AG08396 (cell line): Measurements from ENCODE around the gene S1PR2.
A peak's percentile ranks its signal among the peaks of the same experiment; 100 is the strongest.
"Not testable (repeated sequence)": the region's sequence is repeated elsewhere in the genome, so short reads cannot be mapped to it uniquely, and the experiment has no call there.

Source experiments
- DNase-seq: peaks from one replicate; pipeline ENCODE4 v3.0.0; 2012; ENCODE audit warnings: low spot score, mixed read lengths

Gene S1PR2

DNA sequence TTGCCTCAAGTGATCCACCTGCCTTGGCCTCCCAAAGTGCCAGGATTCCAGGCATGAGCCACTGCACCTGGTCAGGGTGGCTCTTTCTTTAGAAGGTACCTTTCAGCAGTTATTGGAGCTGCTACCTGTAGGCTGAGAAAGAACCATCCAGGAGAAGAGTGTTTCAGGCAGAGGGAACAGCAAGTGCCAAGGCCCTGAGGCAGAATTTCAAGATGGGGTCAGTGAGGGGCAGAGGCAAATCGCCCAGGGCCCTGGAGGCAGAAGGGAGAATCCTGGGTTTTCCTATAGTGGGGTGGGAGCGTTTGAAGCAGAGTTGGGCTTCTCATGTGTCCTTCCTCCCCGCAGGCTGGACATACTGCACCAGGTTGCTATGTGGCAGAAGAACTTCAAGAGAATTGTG lies 23.1 kb upstream of the S1PR2 start:
- no peak for DNase-seq

- no peak for DNase-seq
Observed at GRCh38 chr19:10252707-10253106, 21.6 kb upstream of the S1PR2 start.

- DNase-seq: peak; percentile 97
Observed at GRCh38 chr19:10251792-10252694, 20.9 kb upstream of the S1PR2 start, which contains the start of gene MRPL4. TSS of gene MRPL4 (plus strand) at chr19:10252214. CDS start at chr19:10252254, 40 bp downstream.

GRCh38 chr19:10246511-10246910 lies 15.4 kb upstream of the S1PR2 start:
- DNase-seq: no peak

DNA sequence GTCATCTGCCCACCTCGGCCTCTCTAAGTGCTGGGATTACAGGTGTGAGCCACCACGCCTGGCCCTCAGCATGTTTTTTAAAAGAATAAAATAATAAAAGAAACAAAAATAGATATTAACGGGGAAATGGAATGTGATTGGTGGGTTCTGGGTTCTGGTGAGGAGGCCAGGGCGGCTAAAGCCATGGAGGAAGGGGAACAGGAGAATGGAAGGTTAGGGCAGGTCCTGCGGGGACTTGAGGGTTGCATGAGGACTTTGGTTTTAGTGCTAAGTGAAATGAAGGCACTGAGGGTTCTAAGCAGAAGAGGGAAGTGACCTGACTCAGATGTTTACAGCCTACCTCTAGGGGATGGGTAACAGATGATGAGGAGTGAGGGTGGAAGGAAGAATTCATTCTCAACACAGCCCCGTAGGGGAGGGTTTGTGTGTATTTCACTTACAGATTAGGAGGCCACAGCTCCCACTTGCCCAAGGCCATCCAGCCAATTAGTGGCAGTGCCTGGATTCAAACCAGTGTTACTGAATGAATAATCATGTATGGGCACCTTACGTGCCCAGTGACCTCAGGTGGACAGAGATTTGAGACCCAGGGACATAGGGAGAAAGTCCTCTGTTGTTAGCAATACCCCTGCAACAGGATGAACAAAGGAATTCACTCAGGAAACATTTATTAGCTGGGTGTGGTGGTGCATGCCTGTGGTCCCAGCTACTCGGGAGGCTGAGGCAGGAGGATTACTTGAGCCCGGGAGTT lies 14.2 kb upstream of the S1PR2 start:
- DNase-seq: no peak

DNA sequence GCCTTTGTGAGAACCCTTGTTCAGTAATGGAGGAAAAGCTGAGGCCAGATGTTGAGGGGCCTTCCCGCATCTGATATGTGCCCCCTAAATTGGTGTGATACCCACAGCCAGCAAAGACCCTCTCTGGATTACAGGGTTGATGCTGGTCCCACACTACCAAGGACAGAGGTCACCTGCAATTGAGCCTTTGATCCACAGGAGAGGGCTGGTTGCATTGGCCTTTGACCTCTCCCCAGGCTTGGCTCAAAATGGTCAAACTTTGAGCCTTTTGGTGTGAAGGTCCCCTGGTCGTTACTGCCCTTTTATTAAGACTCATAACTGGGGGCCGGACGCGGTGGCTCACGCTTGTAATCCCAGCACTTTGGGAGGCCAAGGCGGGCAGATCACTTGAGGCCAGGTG lies 12.5 kb upstream of the S1PR2 start:
- no peak for DNase-seq

DNA sequence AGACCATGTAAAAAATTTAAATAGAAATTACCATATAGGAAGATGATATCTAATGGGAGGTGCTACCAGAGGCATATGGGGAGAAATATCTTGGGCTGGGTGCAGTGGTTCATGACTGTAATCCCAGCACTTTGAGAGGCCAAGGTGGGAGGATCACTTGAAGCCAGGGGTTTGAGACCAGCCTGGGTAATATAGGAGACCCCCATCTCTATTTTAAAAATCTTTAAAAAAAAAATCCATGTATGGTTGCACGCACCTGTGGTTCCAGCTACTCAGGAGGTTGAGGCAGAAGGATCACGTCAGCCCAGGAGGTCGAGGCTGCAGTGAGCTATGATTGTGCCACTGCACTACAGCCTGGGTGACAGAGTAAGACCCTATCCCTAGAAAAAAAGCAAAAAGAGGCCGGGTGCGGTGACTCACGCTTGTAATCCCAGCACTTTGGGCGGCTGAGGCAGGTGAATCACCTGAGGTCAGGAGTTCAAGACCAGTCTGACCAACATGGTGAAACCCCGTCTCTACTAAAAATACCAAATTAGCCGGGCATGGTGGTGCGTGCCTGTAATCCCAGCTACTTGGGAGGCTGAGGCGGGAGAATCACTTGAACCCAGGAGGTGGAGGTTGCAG lies 10.8 kb upstream of the S1PR2 start:
- DNase-seq: not testable (repeated sequence)

- DNase-seq: peak; percentile 70
Observed at GRCh38 chr19:10238172-10238783, 7.1 kb upstream of the S1PR2 start.

DNA sequence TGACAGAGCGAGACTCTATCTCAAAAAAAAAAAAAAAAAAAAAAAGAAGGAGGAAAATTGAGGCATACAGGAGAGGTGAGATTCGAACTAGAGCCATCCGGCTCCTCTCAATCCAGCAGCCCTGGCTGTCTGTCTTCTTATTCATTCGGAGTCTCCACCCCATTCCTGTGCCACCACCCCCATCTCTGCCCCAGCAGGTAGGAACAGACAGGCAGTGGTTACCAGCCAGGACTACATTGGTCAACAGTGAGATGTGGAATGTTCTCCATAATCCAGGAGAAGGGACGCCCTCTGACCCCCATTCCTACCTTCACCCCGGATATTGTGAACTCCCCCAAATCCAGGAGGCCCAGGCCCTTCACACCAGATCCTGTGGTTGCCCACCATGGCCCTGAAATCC lies 6.6 kb upstream of the S1PR2 start:
- DNase-seq: no peak

DNA sequence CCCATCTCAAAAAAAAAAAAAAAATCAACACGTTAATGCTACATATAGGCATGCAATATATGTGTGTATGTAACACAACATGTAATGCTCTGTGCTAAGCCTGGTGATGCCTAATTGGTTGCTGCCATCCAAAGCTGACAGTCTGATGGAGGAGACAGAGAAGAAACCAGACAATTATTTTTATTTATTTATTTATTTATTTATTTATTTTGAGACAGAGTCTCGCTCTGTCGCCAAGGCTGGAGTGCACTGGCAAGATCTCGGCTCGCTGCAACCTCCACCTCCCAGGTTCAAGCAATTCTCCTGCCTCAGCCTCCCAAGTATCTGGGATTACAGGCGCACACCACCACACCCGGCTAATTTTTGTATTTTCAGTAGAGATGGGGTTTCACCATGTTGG lies 4.3 kb upstream of the S1PR2 start:
- not testable (repeated sequence) for DNase-seq

DNA sequence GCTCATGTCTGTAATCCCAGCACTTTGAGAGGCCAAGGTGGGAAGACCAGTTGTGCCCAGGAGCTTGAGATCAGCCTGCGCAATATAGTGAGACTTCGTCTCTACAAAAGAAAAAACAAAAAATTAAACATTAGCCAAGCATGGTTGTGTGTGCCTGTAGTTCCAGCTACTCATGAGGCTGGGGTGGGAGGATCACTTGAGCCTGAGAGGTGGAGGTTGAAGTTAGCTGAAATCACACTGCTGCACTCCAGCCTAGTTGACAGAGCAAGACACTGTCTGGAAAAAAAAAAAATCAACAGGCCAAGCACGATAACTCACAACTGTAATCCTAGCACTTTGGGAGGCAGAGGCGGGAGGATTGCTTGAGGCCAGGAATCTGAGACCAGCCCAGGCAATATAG lies 3.9 kb upstream of the S1PR2 start:
- DNase-seq: no peak

- DNase-seq: no peak
Observed at GRCh38 chr19:10233946-10234345, 2.8 kb upstream of the S1PR2 start.

DNA sequence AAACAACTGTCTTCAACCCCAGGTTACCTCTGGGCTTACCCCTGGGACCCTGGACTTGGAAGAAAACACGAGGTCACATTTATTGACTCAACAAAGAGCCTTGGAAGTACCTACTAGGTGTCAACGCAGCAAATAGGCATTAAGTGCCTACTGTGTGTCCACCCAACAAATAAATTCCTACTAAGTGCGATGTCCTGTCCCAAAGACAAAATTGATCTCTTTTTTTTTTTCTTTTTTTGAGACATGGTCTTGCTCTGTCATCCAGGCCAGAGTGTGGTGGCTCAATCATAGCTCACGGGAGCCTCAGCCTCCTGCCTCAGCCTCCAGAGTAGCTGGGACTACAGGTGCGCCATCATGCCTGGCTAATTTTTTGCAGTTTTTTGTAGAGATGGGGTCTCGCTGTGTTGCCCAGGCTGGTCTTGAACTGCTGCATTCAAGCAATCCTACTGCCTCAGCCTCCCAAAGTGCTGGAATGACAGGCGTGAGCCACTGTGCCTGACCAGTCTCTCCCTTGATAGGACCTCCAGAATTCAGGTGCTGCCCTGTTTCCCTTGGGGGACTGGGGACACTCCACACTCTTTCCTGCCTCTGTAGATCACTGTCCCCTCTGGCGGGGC lies 589 bp upstream of the S1PR2 start:
- DNase-seq: no peak

GRCh38 chr19:10230173-10230860 lies 814 bp downstream of the S1PR2 start:
- peak; percentile 80 for DNase-seq

DNA sequence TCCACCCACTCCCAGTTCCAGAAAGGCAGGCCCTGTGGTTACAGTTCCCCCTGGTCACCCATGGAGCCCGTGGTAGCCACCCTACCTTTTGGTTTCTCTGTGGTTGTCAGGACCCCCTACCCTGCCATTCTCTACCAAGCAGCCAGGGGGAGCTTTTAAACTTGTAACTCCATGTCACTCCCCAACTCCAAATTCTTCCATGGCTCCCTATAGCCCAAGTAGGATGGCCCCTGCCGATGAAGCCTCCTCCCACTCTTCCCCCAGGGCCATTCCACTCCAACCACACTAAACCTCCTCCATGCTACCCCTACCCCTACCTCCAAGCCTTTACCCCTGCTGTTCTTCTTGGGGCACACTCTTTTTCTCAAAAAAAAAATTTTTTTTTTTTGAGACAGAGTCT lies 2.2 kb downstream of the S1PR2 start:
- peak; percentile 59 for DNase-seq

- DNase-seq: no peak
Observed at GRCh38 chr19:10228393-10228792, 2.7 kb downstream of the S1PR2 start.

- peak; percentile 51 for DNase-seq
Observed at GRCh38 chr19:10227026-10227971, 3.8 kb downstream of the S1PR2 start.

GRCh38 chr19:10226376-10227025 lies 4.6 kb downstream of the S1PR2 start:
- DNase-seq: peak; percentile 73

DNA sequence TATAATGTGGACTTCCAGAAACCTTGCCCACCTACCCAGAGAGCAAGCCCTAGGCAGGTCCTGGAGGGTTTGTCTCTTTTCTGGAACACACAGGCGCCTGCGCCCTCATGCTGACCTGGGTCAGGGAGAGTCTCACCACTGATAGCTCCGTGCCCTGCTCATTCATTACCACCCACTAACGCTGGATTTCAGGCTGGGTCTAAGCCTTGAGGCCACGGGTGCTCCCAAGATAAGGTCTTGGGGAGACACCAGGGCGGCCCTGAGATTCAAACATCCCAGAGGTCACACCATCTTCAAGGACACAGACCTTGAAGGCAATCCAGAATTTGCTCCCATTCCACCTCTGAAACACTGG lies 5.1 kb downstream of the S1PR2 start:
- DNase-seq: no peak

DNA sequence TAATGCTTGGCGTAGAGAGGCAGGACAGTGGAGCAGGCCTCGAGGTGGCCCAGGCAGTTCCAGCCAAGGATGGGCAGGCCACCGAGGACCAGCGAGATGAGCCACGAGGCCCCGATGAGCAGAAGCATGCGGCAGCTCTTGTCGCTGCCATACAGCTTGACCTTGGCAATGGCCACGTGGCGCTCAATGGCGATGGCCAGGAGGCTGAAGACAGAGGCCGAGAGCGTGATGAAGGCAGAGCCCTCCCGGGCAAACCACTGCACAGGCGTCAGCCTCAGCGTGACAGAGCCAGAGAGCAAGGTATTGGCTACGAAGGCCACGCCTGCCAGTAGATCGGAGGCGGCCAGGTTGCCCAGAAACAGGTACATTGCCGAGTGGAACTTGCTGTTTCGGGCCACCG lies 6.8 kb downstream of the S1PR2 start:
- DNase-seq: no peak
